Measurements from ENCODE around the gene BCO2.
"Not testable (repeated sequence)": the region's sequence is repeated elsewhere in the genome, so short reads cannot be mapped to it uniquely, and the experiment has no call there.

The BCO2 gene

DNA sequence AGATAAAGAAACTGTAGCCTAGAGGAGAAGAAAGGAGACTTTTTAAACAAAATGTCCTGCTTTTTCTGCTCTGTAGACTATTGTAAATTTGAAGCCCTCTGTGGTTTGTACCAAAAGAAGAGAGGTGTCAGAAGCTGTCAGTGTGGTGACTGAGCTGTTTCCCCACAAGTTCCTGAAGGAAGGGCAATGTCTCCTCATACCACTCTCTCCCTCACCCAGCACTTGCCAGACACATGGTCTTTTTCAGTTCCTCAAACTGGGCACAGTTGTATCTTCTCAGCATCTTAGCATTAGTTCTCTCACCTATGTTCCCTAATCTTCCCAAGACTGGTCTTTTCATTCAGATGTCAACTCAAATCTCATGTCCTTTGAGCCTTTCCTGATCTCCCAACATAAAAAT is 4.3 kb downstream of the BCO2 start:
- no peak overlapping the region for H3K27ac Mint-ChIP-seq
- H3K9me3 Mint-ChIP-seq, result no peaks in the 10 kb centered on the region
- DNase-seq (ENCODE audit: low spot score), result no peak
- H3K27me3 Mint-ChIP-seq (ENCODE audit: low read depth), result peaks cover 39% of the 10 kb centered on the region
- no peaks in the 10 kb centered on the region for H3K36me3 Mint-ChIP-seq (ENCODE audit: low read depth)
- H3K4me3 Mint-ChIP-seq, result no peak overlapping the region
- H3K4me1 Mint-ChIP-seq (ENCODE audit: low read depth), result peaks cover 7% of the 10 kb centered on the region

DNA sequence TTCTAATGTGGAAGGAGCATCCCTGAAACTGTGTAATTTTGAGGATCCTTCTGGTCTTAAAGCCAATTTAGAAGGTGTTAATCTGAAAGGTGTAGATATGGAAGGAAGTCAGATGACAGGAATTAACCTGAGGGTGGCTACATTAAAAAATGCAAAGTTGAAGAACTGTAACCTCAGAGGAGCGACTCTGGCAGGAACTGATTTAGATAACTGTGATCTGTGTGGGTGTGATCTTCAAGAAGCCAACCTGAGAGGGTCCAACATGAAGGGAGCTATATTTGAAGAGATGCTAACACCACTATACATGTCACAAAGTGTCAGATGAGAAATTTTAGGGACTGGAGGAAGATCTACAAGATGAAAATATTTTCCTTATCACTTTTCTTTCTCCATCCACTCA is 7.6 kb downstream of the BCO2 start:
- H3K27ac Mint-ChIP-seq, result no peak overlapping the region
- DNase-seq (ENCODE audit: low spot score), result no peak
- H3K4me3 Mint-ChIP-seq, result no peak overlapping the region
- H3K4me1 Mint-ChIP-seq (ENCODE audit: low read depth), result peaks cover 3% of the 10 kb centered on the region
- H3K36me3 Mint-ChIP-seq (ENCODE audit: low read depth), result no peaks in the 10 kb centered on the region
- no peaks in the 10 kb centered on the region for H3K9me3 Mint-ChIP-seq
- H3K27me3 Mint-ChIP-seq (ENCODE audit: low read depth), result peaks cover 28% of the 10 kb centered on the region

DNA sequence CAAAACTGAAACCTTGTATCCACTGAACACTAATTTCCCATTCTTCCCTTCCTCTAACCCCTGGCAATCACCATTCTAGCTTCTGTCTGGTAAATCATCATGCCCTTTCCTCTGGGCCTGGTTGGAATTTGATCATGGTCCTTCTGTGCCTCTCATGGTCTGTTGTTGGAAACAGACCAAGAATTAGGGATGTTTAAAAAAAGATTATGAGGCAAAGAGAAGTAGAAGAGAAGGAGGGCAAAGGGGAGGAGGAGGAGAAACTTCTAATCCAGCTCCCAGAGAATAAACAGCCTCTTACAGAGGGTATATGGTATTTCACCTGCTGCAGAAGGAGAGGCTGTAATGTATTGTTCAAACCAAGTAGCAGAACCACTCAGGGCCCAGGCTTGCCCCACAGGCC is 10.6 kb downstream of the BCO2 start:
- DNase-seq (ENCODE audit: low spot score), result no peak
- Mint-ChIP-seq H3K4me3 (no peak overlapping the region), H3K27ac (no peak overlapping the region), H3K4me1 (ENCODE audit: low read depth) (no peaks in the 10 kb centered on the region), H3K9me3 (no peaks in the 10 kb centered on the region), H3K36me3 (ENCODE audit: low read depth) (no peaks in the 10 kb centered on the region), H3K27me3 (ENCODE audit: low read depth) (peaks cover 4% of the 10 kb centered on the region)

- Mint-ChIP-seq H3K36me3 (ENCODE audit: low read depth) (no peaks in the 10 kb centered on the region), H3K4me1 (ENCODE audit: low read depth) (no peaks in the 10 kb centered on the region), H3K27me3 (ENCODE audit: low read depth) (peaks cover 4% of the 10 kb centered on the region), H3K9me3 (no peaks in the 10 kb centered on the region), H3K4me3 (no peak overlapping the region), H3K27ac (no peak overlapping the region)
- DNase-seq (ENCODE audit: low spot score), result no peak
Measured at GRCh38 chr11:112186304-112186703, 11.0 kb downstream of the BCO2 start.

DNA sequence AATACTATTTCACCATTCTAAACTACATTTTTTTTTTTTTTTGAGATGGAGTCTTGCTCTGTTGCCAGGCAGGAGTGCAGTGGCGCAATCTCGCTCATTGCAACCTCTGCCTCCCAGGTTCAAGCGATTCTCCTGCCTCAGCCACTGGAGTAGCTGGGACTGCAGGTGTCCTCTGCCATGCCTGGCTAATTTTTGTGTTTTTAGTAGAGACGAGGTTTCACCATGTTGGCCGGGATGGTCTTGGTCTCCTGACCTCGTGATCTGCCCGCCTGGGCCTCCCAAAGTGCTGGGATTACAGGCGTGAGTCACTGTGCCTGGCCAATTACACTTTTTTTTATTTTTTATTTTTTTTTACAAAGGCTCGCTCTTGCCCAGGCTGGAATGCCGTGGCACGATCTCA is 19.8 kb downstream of the BCO2 start:
- not testable (repeated sequence) for H3K9me3 Mint-ChIP-seq; H3K4me3 Mint-ChIP-seq; H3K27ac Mint-ChIP-seq; H3K36me3 Mint-ChIP-seq (ENCODE audit: low read depth); H3K27me3 Mint-ChIP-seq (ENCODE audit: low read depth); H3K4me1 Mint-ChIP-seq (ENCODE audit: low read depth); DNase-seq (ENCODE audit: low spot score)

GRCh38 chr11:112195951-112196351 is 20.6 kb downstream of the BCO2 start:
- no peaks in the 10 kb centered on the region for H3K36me3 Mint-ChIP-seq (ENCODE audit: low read depth)
- no peak for DNase-seq (ENCODE audit: low spot score)
- peaks cover 5% of the 10 kb centered on the region for H3K27me3 Mint-ChIP-seq (ENCODE audit: low read depth)
- H3K9me3 Mint-ChIP-seq, result no peaks in the 10 kb centered on the region
- no peak overlapping the region for H3K27ac Mint-ChIP-seq
- H3K4me3 Mint-ChIP-seq, result no peak overlapping the region
- H3K4me1 Mint-ChIP-seq (ENCODE audit: low read depth), result no peaks in the 10 kb centered on the region

GRCh38 chr11:112196519-112197087 is 21.3 kb downstream of the BCO2 start:
- H3K4me3 Mint-ChIP-seq, result no peak overlapping the region
- no peak overlapping the region for H3K27ac Mint-ChIP-seq
- H3K27me3 Mint-ChIP-seq (ENCODE audit: low read depth), result peaks cover 5% of the 10 kb centered on the region
- no peaks in the 10 kb centered on the region for H3K4me1 Mint-ChIP-seq (ENCODE audit: low read depth)
- no peak for DNase-seq (ENCODE audit: low spot score)
- no peaks in the 10 kb centered on the region for H3K9me3 Mint-ChIP-seq
- H3K36me3 Mint-ChIP-seq (ENCODE audit: low read depth), result no peaks in the 10 kb centered on the region

GRCh38 chr11:112199101-112199500 is 23.8 kb downstream of the BCO2 start:
- not testable (repeated sequence) for H3K36me3 Mint-ChIP-seq (ENCODE audit: low read depth); H3K27ac Mint-ChIP-seq; H3K9me3 Mint-ChIP-seq; H3K4me1 Mint-ChIP-seq (ENCODE audit: low read depth); DNase-seq (ENCODE audit: low spot score); H3K4me3 Mint-ChIP-seq
- H3K27me3 Mint-ChIP-seq (ENCODE audit: low read depth), result peaks cover 10% of the 10 kb centered on the region

DNA sequence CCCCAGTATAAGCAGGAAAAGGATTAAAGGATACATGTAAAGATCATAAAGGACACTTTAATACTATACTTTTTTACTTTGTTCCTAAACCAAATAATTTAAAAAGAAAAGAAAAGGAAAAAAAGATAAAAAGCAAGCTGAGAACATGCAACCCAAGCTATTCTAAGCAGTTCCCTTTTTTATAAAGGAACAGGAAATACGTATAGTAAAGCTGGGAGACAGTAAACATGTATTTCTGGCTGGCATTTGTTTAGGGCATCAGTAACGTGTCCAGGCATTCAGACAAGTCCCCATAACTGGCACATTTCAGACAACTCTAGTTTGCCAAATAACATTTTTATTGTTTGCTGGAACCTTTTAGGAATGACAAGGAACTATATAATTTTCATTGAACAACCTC is 24.9 kb downstream of the BCO2 start:
- Mint-ChIP-seq H3K27ac (no peak overlapping the region), H3K4me3 (no peak overlapping the region), H3K27me3 (ENCODE audit: low read depth) (peaks cover 13% of the 10 kb centered on the region), H3K4me1 (ENCODE audit: low read depth) (no peaks in the 10 kb centered on the region), H3K9me3 (no peaks in the 10 kb centered on the region), H3K36me3 (ENCODE audit: low read depth) (no peaks in the 10 kb centered on the region)
- no peak for DNase-seq (ENCODE audit: low spot score)

DNA sequence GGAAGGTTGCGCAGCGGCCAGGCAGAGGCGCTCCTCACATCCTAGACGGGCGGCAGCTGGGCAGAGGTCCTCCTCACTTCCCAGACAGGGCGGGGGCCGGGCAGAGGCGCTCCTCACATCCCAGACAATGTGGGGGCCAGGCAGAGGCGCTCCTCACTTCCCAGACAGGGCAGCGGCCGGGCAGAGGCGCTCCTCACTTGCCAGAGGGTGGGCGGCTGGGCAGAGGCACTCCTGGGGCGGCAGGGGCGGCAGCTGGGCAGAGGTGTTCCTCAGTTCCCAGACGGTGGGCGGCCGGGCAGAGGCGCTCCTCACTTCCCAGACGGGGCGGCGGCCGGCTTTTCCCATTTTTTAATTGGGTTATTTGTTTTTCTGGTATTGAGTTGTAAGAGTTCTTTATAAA is 30.8 kb downstream of the BCO2 start:
- no peak for DNase-seq (ENCODE audit: low spot score)
- no peaks in the 10 kb centered on the region for H3K9me3 Mint-ChIP-seq
- H3K4me1 Mint-ChIP-seq (ENCODE audit: low read depth), result peaks cover 2% of the 10 kb centered on the region
- peaks cover 31% of the 10 kb centered on the region for H3K27me3 Mint-ChIP-seq (ENCODE audit: low read depth)
- H3K27ac Mint-ChIP-seq, result no peak overlapping the region
- no peak overlapping the region for H3K4me3 Mint-ChIP-seq
- H3K36me3 Mint-ChIP-seq (ENCODE audit: low read depth), result no peaks in the 10 kb centered on the region

DNA sequence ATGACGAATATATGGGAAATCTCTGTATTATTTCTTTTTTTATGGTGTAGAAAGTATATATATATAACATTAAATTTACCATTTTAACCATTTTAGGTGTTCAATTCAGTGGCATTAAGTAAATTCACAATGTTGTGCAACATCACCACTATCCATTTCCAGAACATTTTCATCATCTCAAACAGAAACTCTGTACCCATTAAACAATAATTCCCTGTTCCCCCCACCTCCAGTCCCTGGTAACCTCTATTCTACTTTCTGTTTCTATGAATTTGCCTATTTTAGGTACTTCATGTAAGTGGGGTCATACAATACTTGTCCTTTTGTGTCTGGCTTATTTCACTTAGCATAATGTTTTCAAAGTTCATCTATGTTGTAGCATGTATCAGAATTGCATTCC is 35.6 kb downstream of the BCO2 start:
- no peak for DNase-seq (ENCODE audit: low spot score)
- H3K36me3 Mint-ChIP-seq (ENCODE audit: low read depth), result no peaks in the 10 kb centered on the region
- peaks cover 28% of the 10 kb centered on the region for H3K27me3 Mint-ChIP-seq (ENCODE audit: low read depth)
- H3K9me3 Mint-ChIP-seq, result no peaks in the 10 kb centered on the region
- no peak overlapping the region for H3K4me3 Mint-ChIP-seq
- no peak overlapping the region for H3K27ac Mint-ChIP-seq
- peaks cover 10% of the 10 kb centered on the region for H3K4me1 Mint-ChIP-seq (ENCODE audit: low read depth)

GRCh38 chr11:112211536-112211935 is 36.2 kb downstream of the BCO2 start:
- no peak overlapping the region for H3K27ac Mint-ChIP-seq
- peak overlapping the region; percentile 44 for H3K4me3 Mint-ChIP-seq

DNA sequence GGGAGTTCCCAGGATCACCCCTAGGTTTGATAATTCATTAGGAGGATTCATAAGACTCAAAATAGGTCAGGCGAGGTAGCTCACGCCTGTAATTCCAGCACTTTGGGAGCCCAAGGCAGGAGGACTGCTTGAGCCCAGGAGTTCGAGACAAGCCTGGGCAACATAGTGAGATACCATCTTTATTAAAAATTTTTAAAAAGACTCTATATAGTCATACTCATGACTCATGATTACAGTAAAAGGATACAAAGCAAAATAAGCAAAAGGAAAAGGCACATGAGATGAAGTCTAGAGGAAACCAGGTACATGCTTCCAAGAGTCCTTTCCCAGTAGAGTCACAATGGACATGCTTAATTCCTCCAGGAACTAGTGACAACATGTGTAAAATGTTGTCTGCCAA is 37.0 kb downstream of the BCO2 start:
- H3K27ac Mint-ChIP-seq, result no peak overlapping the region

More at GRCh38 chr11:112211536-112211935, 36.2 kb downstream of the BCO2 start:
- Mint-ChIP-seq H3K36me3 (ENCODE audit: low read depth) (no peaks in the 10 kb centered on the region), H3K27me3 (ENCODE audit: low read depth) (peaks cover 28% of the 10 kb centered on the region), H3K9me3 (no peaks in the 10 kb centered on the region), H3K4me1 (ENCODE audit: low read depth) (peaks cover 10% of the 10 kb centered on the region)
- DNase-seq (ENCODE audit: low spot score), result peak; percentile 14

GRCh38 chr11:112212710-112213109 is 37.4 kb downstream of the BCO2 start:
- Mint-ChIP-seq H3K27ac (no peak overlapping the region), H3K27me3 (ENCODE audit: low read depth) (peaks cover 23% of the 10 kb centered on the region), H3K9me3 (no peaks in the 10 kb centered on the region), H3K4me1 (ENCODE audit: low read depth) (peaks cover 10% of the 10 kb centered on the region), H3K4me3 (no peak overlapping the region), H3K36me3 (ENCODE audit: low read depth) (no peaks in the 10 kb centered on the region)
- DNase-seq (ENCODE audit: low spot score), result no peak

More for the DNA sequence above, 37.0 kb downstream of the BCO2 start:
- peaks cover 23% of the 10 kb centered on the region for H3K27me3 Mint-ChIP-seq (ENCODE audit: low read depth)
- no peaks in the 10 kb centered on the region for H3K36me3 Mint-ChIP-seq (ENCODE audit: low read depth)
- no peaks in the 10 kb centered on the region for H3K9me3 Mint-ChIP-seq
- H3K4me3 Mint-ChIP-seq, result no peak overlapping the region
- DNase-seq (ENCODE audit: low spot score), result no peak
- H3K4me1 Mint-ChIP-seq (ENCODE audit: low read depth), result peaks cover 10% of the 10 kb centered on the region

DNA sequence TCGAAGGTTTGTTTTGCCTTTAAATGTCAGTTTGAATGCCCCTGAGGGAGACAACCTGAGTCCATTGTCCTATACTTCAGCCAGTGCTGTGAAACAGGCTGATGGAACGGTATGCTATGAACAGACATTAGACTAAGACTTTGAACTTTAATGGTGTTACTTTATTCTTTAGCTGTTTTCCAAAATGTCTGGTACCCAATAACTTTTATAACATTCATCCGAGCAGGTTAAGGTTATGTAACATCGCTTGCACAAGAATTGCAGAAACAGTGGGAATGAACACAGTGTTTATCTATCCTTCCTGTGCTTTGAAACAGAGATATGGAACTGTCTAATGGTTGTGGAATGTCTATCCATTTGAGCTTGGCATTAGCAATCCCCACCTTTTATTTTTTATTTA is 38.4 kb downstream of the BCO2 start:
- Mint-ChIP-seq H3K4me3 (no peak overlapping the region), H3K4me1 (ENCODE audit: low read depth) (peaks cover 10% of the 10 kb centered on the region)

More for the DNA sequence above, 38.4 kb downstream of the BCO2 start:
- no peak for DNase-seq (ENCODE audit: low spot score)
- H3K27ac Mint-ChIP-seq, result no peak overlapping the region
- H3K9me3 Mint-ChIP-seq, result no peaks in the 10 kb centered on the region
- H3K27me3 Mint-ChIP-seq (ENCODE audit: low read depth), result peaks cover 23% of the 10 kb centered on the region
- H3K36me3 Mint-ChIP-seq (ENCODE audit: low read depth), result no peaks in the 10 kb centered on the region
